ENCODE data around the gene ASAP3.
"Not testable (repeated sequence)": the region's sequence is repeated elsewhere in the genome, so short reads cannot be mapped to it uniquely, and the experiment has no call there.

The ASAP3 gene

GRCh38 chr1:23514111-23514679 is 30.2 kb upstream of the ASAP3 start:
- no peak for DNase-seq

- DNase-seq = no peak
These were observed 25.9 kb upstream of the ASAP3 start for GRCh38 chr1:23509896-23510295.

- no peak for DNase-seq
These were observed 22.6 kb upstream of the ASAP3 start for GRCh38 chr1:23506376-23507107.

- no peak for DNase-seq
These were observed 21.9 kb upstream of the ASAP3 start for GRCh38 chr1:23505851-23506250.

- not testable (repeated sequence) for DNase-seq
These were observed 20.2 kb upstream of the ASAP3 start for GRCh38 chr1:23504156-23504555.

- DNase-seq = no peak
These were observed 19.0 kb upstream of the ASAP3 start for GRCh38 chr1:23502951-23503350.

- DNase-seq = no peak
These were observed 16.5 kb upstream of the ASAP3 start for GRCh38 chr1:23500466-23500865.

GRCh38 chr1:23497777-23498439 is 13.9 kb upstream of the ASAP3 start:
- no peak for DNase-seq

- no peak for DNase-seq
These were observed 12.7 kb upstream of the ASAP3 start for GRCh38 chr1:23496490-23497181.

- not testable (repeated sequence) for DNase-seq
These were observed 10.9 kb upstream of the ASAP3 start for GRCh38 chr1:23494836-23495235.

GRCh38 chr1:23492776-23493175 is 8.8 kb upstream of the ASAP3 start:
- not testable (repeated sequence) for DNase-seq

- DNase-seq = no peak
These were observed 8.2 kb upstream of the ASAP3 start for GRCh38 chr1:23492132-23492720.

GRCh38 chr1:23489842-23490241 is 5.9 kb upstream of the ASAP3 start:
- DNase-seq = no peak

- DNase-seq = no peak
These were observed 988 bp upstream of the ASAP3 start for GRCh38 chr1:23485002-23485332.

GRCh38 chr1:23484253-23485001 is 448 bp upstream of the ASAP3 start:
- DNase-seq = no peak

- DNase-seq = no peak
These were observed 2.1 kb downstream of the ASAP3 start for GRCh38 chr1:23481904-23482303.

- DNase-seq = no peak
These were observed 2.9 kb downstream of the ASAP3 start for GRCh38 chr1:23481026-23481597.

- no peak for DNase-seq
These were observed 3.6 kb downstream of the ASAP3 start for GRCh38 chr1:23480187-23481025.

GRCh38 chr1:23479666-23479941 is 4.4 kb downstream of the ASAP3 start:
- DNase-seq = no peak

- DNase-seq = no peak
These were observed 4.9 kb downstream of the ASAP3 start for GRCh38 chr1:23478896-23479665.

Data from cerebellar nuclear complex (tissue), 1 donor.